Breast epithelium (tissue), 4 donors: ENCODE data around the gene CFAP46. TPM values are rescaled to one million over a fixed set of nuclear protein-coding genes. Genes with fewer than 3 reads are reported as not detected.

Experiments
- DNase-seq, 2 donors: peaks; one replicate each; pipeline ENCODE4 v3.0.0-alpha.2; 2019; ENCODE audit warnings: low spot score in 2 of 2
- H3K27ac ChIP-seq, 2 donors: fragments of 200-600 bp; sonication (generic) in 1 of 2; one replicate each; pipeline ENCODE4 v1.5.1; 2016 to 2019; ENCODE audit warnings: mild to moderate bottlenecking in 1 of 2
- H3K27me3 ChIP-seq, 2 donors: fragments of 200-600 bp; sonication (generic) in 1 of 2; one replicate each; pipeline versions ENCODE4 v1.5.1 to v1.6.0; 2017 to 2019; ENCODE audit warnings: control low read depth in 1 of 2, mild to moderate bottlenecking in 1 of 2
- H3K36me3 ChIP-seq: fragments of 200-600 bp; one replicate; pipeline ENCODE4 v1.5.1; 2019
- H3K4me1 ChIP-seq, 2 donors: fragments of 200-600 bp; sonication (generic); one replicate each; pipeline ENCODE4 v1.5.1; 2016 to 2019; ENCODE audit warnings: control low read depth in 1 of 2
- H3K4me3 ChIP-seq, 3 donors: fragments of 200-600 bp; sonication (generic); 1 replicate in 2 of 3; 2 replicates in 1 of 3; pipeline ENCODE4 v1.5.1; 2016 to 2019; ENCODE audit warnings: mild to moderate bottlenecking in 3 of 3, moderate library complexity in 2 of 3
- H3K9me3 ChIP-seq, 2 donors: fragments of 200-600 bp; sonication (generic) in 1 of 2; one replicate each; pipeline ENCODE4 v1.5.1; 2016 to 2019; ENCODE audit warnings: control low read depth in 1 of 2
- POLR2A ChIP-seq: fragments of 450-650 bp; IDR thresholded peaks from one replicate; pipeline ENCODE4 v1.6.1; 2016; ENCODE audit warnings: antibody characterized with exemption, mild to moderate bottlenecking, moderate library complexity
- POLR2AphosphoS5 ChIP-seq, 3 donors: sonication (generic); formaldehyde crosslinking; IDR thresholded peaks; one replicate each; pipeline ENCODE4 v1.6.1; 2017; ENCODE audit warnings: antibody characterized with exemption in 3 of 3
- intact Hi-C: fragments of 100-400 bp; cut with DNase I; formaldehyde crosslinking; loops from one replicate; pipeline ENCODE4 v1.15.1; 2023; ENCODE audit warnings: low total_unique reads
- total RNA-seq, 3 donors: library from RNA; depleted of rRNA; stranded (reverse); fragments of >200 nt; gene quantifications; one replicate each; pipeline ENCODE4 v1.1.0, GENCODE V29; 2016
- TF ChIP-seq, protein P1 (sequence below), 3 donors: fragments of 450-650 bp; IDR thresholded peaks; one replicate each; pipeline ENCODE4 v1.5.1; 2016 to 2017; ENCODE audit warnings: antibody characterized with exemption in 3 of 3, mild to moderate bottlenecking in 3 of 3, moderate library complexity in 3 of 3

The CFAP46 gene
- total RNA-seq, 3 donors from 2014 or later: 0.16 to 0.73 (median 0.66) TPM

DNA sequence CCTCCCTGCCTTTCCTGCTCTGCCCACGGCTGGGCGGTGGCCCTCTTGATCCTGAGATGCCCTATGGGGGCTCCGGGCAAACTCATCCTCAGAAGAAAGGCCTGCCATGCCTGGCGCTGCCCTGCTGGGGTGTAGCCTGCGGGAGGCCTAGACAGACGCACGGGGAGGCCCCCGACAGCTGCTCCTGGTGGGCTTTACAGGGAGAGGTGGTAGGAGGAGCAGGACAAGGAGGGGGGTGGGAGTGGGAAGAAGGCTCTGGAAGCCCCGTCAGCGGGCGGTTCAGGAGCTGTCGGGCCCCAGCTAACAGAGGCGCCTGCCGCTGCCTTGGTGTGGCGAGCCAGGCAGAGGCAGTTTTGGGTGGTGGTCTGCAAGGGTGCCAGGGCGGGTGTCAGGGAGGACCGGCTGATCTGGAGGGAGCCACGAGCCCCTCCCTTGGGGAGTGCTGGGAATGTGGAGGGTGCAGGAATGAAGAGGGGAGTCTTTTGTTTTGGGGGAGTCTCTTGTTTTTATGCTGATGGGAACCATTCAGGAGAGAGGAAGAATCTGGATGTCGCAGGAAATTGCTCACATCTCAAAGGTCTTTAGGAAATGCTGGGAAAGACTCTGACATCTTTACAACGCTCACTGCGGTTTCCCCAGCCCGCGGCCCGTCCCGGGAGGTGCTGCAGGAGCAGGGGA, 63.5 kb downstream of the CFAP46 start:
- TF ChIP-seq POLR2AphosphoS5 (IDR thresholded peaks at IDR 0.05): no peak
- TF ChIP-seq, protein P1, sequence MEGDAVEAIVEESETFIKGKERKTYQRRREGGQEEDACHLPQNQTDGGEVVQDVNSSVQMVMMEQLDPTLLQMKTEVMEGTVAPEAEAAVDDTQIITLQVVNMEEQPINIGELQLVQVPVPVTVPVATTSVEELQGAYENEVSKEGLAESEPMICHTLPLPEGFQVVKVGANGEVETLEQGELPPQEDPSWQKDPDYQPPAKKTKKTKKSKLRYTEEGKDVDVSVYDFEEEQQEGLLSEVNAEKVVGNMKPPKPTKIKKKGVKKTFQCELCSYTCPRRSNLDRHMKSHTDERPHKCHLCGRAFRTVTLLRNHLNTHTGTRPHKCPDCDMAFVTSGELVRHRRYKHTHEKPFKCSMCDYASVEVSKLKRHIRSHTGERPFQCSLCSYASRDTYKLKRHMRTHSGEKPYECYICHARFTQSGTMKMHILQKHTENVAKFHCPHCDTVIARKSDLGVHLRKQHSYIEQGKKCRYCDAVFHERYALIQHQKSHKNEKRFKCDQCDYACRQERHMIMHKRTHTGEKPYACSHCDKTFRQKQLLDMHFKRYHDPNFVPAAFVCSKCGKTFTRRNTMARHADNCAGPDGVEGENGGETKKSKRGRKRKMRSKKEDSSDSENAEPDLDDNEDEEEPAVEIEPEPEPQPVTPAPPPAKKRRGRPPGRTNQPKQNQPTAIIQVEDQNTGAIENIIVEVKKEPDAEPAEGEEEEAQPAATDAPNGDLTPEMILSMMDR (IDR thresholded peaks at IDR 0.05): no peak
- DNase-seq: peak in 1 of 2 donors; percentile 27
- H3K27ac ChIP-seq: peak overlapping the region in 1 of 2 donors; percentile 66
- H3K4me1 ChIP-seq: no peaks in the 10 kb centered on the region
- H3K4me3 ChIP-seq: peak overlapping the region in 2 of 3 donors; percentile 3 to 44
- H3K9me3 ChIP-seq: no peaks in the 10 kb centered on the region
- intact Hi-C loops: no loop called here
- peaks cover 0 to 53% of the 10 kb centered on the region in 2 donors for H3K27me3 ChIP-seq
- H3K36me3 ChIP-seq: no peaks in the 10 kb centered on the region

DNA sequence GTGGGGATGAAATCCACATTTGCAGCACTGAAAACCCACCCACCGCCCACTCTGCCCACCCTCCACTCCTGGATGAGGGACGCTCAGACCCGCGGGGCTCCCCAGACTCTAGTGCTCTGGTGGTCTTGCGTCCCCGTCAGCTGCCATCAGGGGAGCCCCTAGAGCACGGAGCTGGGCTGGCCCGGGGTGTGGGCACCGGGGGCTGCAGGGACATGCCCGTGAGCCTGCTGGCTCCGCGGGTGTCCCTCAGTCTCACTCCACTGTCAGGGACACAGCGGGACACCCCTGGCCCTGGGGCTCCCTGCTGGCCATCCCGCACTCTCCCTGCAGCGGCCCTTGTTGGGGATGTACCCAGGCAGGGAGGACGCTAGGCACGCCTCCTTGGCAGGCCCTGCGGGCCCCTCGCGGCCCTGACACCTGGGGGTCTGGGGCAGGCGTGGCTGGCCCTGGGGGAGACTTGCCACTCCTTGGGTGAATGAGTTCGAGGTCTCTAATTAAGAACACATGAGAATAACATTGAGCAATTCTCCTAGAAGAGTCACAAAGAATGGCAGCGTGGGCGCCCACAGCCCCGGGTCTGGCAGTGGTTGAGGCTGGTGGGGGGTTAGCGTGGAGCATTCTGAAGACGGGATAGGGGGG, 64.2 kb downstream of the CFAP46 start:
- TF ChIP-seq, protein P1 (IDR thresholded peaks at IDR 0.05): no peak
- TF ChIP-seq POLR2AphosphoS5 (IDR thresholded peaks at IDR 0.05): no peak
- no peak for TF ChIP-seq POLR2A
- DNase-seq: peak in 1 of 2 donors; percentile 46
- intact Hi-C loops: no loop called here
- Histone ChIP-seq H3K27ac (peak overlapping the region in 1 of 2 donors; percentile 66), H3K4me1 (no peaks in the 10 kb centered on the region), H3K4me3 (no peak overlapping the region), H3K36me3 (no peaks in the 10 kb centered on the region), H3K9me3 (no peaks in the 10 kb centered on the region), H3K27me3 (peaks cover 0 to 58% of the 10 kb centered on the region in 2 donors)

DNA sequence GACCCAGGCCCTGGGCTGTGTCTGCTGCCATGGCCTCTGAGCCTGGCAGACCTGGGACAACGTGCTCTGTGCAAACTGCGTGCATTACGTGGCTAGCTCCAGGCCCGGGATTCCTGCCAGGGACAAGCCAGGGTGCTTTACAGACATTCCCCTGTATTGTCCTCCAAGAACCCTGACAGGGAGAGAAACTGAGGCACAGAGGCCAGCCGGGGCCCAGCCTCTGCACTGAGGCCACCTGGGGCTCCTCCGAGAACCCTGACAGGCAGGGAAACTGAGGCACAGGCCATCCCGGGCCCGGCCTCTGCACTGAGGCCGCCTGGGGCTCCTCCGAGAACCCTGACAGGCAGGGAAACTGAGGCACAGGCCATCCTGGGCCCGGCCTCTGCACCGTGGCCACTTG, 64.9 kb downstream of the CFAP46 start:
- TF ChIP-seq, protein P1 (IDR thresholded peaks at IDR 0.05): no peak
- TF ChIP-seq POLR2A: no peak
- no peak for TF ChIP-seq POLR2AphosphoS5 (IDR thresholded peaks at IDR 0.05)
- no peak overlapping the region for H3K4me3 ChIP-seq
- no peaks in the 10 kb centered on the region for H3K36me3 ChIP-seq
- H3K27me3 ChIP-seq: peaks cover 0 to 63% of the 10 kb centered on the region in 2 donors
- H3K27ac ChIP-seq: no peak overlapping the region
- peak in 1 of 2 donors; percentile 30 for DNase-seq
- no peaks in the 10 kb centered on the region for H3K9me3 ChIP-seq
- intact Hi-C loops: no loop called here
- H3K4me1 ChIP-seq: no peaks in the 10 kb centered on the region

DNA sequence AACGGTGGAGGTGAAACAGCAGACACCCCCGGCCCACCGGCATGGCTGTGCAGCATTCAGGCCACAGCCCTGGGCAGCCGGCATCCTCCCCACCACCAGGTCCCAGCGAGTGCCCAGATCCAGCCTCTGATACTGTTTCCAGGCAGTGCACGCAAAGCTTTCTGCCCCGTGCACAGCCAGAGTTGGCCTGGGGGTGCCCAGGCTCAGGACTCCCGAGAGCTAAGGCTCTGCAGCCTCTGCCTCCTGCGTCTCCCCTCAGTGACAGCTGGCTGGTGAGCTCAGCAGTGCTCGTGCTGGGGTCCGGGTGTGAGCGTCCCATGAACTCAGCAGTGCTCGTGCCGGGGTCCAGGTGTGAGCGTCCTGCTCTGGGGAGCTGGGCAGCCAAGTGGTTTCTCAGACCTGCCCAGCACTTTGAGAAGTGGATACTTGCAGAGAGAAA, 65.4 kb downstream of the CFAP46 start:
- TF ChIP-seq POLR2A: no peak
- no peak for TF ChIP-seq POLR2AphosphoS5 (IDR thresholded peaks at IDR 0.05)
- TF ChIP-seq, protein P1 (IDR thresholded peaks at IDR 0.05): no peak
- H3K9me3 ChIP-seq: no peaks in the 10 kb centered on the region
- H3K4me3 ChIP-seq: no peak overlapping the region
- intact Hi-C loops: no loop called here
- no peaks in the 10 kb centered on the region for H3K4me1 ChIP-seq
- no peaks in the 10 kb centered on the region for H3K36me3 ChIP-seq
- peak in 1 of 2 donors; percentile 46 for DNase-seq
- H3K27ac ChIP-seq: no peak overlapping the region
- H3K27me3 ChIP-seq: peaks cover 0 to 63% of the 10 kb centered on the region in 2 donors
